OCI-LY1 (cell line): ENCODE measurements around the gene SREBF1.

Source experiments
- CTCF ChIP-seq: fragments of 200-600 bp; sonication (generic), shearing (Covaris generic); IDR thresholded peaks from 2 replicates; pipeline ENCODE4 v1.5.1; 2017; ENCODE audit warnings: mild to moderate bottlenecking, antibody characterized with exemption, low read length, moderate library complexity, mixed read lengths
- EZH2 ChIP-seq: fragments of 200-600 bp; sonication (generic), shearing (Covaris generic); IDR thresholded peaks from 2 replicates; pipeline ENCODE4 v1.8.0; 2017; ENCODE audit warnings: borderline replicate concordance, mixed run types, mild to moderate bottlenecking, antibody characterized with exemption, low read length, moderate library complexity, mixed read lengths

GRCh38 chr17:17784657-17785267 is 52.0 kb downstream of the SREBF1 start:
- TF ChIP-seq CTCF: peak; percentile 28; the same call in 1 of the 2 replicates
- TF ChIP-seq EZH2: no peak
